GM21423 (cell line): ENCODE data around the gene SYT8.
"Not testable (repeated sequence)": the region's sequence is repeated elsewhere in the genome, so short reads cannot be mapped to it uniquely, and the experiment has no call there.

Experiments used
- ATAC-seq: cut with Tn5 transposase; IDR thresholded peaks from one replicate; pipeline ENCODE4 v1.9.1; 2021; ENCODE audit warnings: mild to moderate bottlenecking, moderate library complexity; ENCODE audit not compliant: unreplicated experiment

The SYT8 gene

GRCh38 chr11:1834779-1835670 is at the start of gene SYT8:
SYT8 (plus strand) TSS chr11:1834990; CDS start chr11:1835106, 116 bp downstream.
- no peak for ATAC-seq

GRCh38 chr11:1785749-1786413 is 48.9 kb upstream of the SYT8 start:
- ATAC-seq: no peak

- no peak for ATAC-seq
Observed at GRCh38 chr11:1786466-1786865, 48.3 kb upstream of the SYT8 start.

- ATAC-seq: no peak
Observed at GRCh38 chr11:1791912-1792311, 42.9 kb upstream of the SYT8 start.

- ATAC-seq: no peak
Observed at GRCh38 chr11:1792461-1792860, 42.3 kb upstream of the SYT8 start.

GRCh38 chr11:1793081-1793480 is 41.7 kb upstream of the SYT8 start:
- ATAC-seq: no peak

GRCh38 chr11:1796413-1797011 is 38.3 kb upstream of the SYT8 start:
- ATAC-seq: no peak

- no peak for ATAC-seq
Observed at GRCh38 chr11:1797391-1798125, 37.2 kb upstream of the SYT8 start.

- no peak for ATAC-seq
Observed at GRCh38 chr11:1803246-1803645, 31.5 kb upstream of the SYT8 start.

- not testable (repeated sequence) for ATAC-seq
Observed at GRCh38 chr11:1803835-1804519, 30.8 kb upstream of the SYT8 start.

- ATAC-seq: no peak
Observed at GRCh38 chr11:1805525-1805924, 29.3 kb upstream of the SYT8 start.

- no peak for ATAC-seq
Observed at GRCh38 chr11:1807264-1807995, 27.4 kb upstream of the SYT8 start.

- no peak for ATAC-seq
Observed at GRCh38 chr11:1810761-1811160, 24.0 kb upstream of the SYT8 start.

GRCh38 chr11:1812274-1812673 is 22.5 kb upstream of the SYT8 start:
- ATAC-seq: no peak

- ATAC-seq: no peak
Observed at GRCh38 chr11:1812801-1813200, 22.0 kb upstream of the SYT8 start.

- not testable (repeated sequence) for ATAC-seq
Observed at GRCh38 chr11:1813356-1813755, 21.4 kb upstream of the SYT8 start.

- no peak for ATAC-seq
Observed at GRCh38 chr11:1814691-1815090, 20.1 kb upstream of the SYT8 start.

GRCh38 chr11:1815311-1815710 is 19.5 kb upstream of the SYT8 start:
- no peak for ATAC-seq

GRCh38 chr11:1815751-1816150 is 19.0 kb upstream of the SYT8 start:
- ATAC-seq: no peak

GRCh38 chr11:1817000-1817399 is 17.8 kb upstream of the SYT8 start:
- no peak for ATAC-seq
